ENCODE measurements around the gene USP10.

The USP10 gene, protein sequence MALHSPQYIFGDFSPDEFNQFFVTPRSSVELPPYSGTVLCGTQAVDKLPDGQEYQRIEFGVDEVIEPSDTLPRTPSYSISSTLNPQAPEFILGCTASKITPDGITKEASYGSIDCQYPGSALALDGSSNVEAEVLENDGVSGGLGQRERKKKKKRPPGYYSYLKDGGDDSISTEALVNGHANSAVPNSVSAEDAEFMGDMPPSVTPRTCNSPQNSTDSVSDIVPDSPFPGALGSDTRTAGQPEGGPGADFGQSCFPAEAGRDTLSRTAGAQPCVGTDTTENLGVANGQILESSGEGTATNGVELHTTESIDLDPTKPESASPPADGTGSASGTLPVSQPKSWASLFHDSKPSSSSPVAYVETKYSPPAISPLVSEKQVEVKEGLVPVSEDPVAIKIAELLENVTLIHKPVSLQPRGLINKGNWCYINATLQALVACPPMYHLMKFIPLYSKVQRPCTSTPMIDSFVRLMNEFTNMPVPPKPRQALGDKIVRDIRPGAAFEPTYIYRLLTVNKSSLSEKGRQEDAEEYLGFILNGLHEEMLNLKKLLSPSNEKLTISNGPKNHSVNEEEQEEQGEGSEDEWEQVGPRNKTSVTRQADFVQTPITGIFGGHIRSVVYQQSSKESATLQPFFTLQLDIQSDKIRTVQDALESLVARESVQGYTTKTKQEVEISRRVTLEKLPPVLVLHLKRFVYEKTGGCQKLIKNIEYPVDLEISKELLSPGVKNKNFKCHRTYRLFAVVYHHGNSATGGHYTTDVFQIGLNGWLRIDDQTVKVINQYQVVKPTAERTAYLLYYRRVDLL

DNA sequence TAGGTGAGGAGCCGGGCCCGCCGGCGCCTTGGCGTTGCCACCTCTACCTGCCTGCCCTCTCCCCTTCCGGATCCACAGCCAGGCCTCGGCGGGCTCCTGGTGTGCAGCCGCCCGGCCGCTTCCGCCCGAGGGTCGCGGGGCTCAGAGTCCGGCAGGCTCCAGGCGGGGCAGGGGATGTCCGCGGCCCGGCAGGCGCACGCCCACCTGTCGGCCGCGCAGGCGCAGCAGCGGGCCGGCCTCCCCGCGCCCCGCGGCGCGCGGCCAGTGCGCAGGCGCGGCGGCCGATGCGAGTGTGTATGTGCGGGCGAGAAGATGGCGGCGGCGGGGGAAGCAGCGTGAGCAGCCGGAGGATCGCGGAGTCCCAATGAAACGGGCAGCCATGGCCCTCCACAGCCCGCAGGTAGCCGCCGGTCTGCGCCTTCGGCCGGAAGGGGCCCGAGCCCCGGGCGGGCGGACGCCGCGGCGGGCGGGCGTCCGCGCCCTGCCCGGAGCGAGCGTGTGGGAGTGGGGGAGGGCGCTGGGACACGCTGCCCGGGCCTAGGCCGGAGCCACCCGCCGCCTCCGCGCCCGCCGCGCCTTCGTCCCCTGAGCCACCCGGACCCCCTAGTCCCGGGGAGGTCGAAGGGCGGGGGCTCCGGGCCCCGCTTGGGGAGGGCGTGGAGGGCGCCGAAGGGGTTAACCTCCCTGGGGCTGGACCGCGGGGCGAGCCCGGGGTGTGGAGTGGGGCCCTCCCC lies at the start of gene USP10:
Gene USP10 (plus strand): TSS at position 289 of the 734 bp plus-strand sequence. CDS start 91 bp downstream, at position 380.
- DNase-seq (ENCODE audit: low read depth) = no peak

DNA sequence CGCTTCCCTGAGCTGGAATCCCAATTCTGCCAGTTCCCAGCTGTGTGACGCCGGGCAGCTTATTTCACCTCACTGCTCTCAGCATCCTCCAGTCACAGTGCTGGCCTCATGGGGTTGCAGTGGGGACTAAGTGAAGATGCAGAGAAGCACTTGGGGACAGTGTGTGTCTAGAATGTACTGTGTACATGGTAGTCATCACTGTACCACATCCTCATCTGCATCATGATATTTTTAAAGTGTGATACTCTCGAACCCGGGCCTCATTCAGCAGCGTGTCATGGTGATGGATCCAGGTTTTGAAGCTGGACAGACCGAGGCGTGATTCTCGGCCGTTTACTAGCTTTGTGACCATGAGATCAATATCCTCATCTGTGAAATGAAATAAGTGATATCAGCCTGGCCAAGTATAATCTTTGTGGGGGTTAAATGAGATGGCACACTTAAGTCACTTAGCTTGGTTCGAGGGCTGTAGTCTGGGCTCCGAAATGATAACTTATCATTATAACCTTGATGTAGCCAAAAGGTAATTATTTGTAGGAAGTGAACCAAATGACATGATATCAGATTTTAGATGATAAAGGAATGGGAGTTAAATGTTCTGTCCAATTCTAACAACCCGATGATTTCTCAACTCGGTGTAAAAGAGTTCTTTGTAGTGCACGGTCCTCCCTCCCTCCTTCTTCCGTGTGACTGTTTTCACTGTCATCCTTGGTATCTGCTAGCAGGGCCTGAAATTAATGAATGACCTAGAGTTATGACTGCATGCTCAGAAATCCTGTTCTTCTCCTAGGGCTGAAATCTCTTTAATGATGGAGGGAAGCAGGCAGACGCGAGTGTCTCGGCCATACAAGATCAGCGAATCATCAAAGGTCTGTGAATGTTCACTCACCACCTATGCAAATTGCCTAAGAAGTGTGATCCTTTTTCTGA lies 49.5 kb upstream of the USP10 start:
- DNase-seq (ENCODE audit: low read depth) = no peak

DNA sequence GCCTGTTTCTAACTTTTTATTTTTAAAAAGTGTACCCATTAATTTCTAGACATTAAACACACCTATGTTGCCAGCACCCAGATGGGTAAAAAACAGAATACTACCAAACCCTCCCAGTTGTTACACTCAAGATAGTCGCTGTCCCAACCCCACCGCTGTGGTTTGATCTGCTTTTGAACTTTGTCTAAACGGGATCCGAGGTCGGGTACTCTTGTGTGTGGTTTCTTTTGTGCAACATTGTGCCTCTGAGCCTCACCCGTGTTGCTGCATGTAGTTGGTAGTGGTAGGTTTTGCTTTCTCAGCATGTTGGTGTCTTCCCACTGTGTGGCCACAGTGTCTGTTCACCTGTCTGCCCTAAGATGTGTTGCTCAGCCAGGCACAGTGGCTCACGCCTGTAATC lies 47.2 kb upstream of the USP10 start:
- DNase-seq (ENCODE audit: low read depth) = no peak

DNA sequence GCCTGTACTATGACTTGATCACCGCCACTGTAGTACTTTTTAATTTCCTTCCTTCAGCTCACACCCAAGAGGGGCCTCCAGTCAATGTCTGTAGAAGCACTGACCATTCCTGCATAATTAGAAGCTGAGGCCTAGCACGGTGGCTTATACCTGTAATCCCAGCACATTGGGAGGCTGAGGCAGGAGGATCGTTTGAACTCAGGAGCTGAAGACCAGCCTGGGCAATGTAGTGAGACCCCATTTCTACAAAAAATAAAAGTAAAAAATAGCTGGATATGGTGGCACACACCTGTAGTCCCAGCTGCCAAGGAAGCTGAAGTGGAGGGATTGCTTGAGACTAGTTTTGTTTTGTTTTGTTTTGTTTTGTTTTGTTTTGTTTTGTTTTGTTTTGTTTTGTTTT lies 45.6 kb upstream of the USP10 start:
- no peak for DNase-seq (ENCODE audit: low read depth)

DNA sequence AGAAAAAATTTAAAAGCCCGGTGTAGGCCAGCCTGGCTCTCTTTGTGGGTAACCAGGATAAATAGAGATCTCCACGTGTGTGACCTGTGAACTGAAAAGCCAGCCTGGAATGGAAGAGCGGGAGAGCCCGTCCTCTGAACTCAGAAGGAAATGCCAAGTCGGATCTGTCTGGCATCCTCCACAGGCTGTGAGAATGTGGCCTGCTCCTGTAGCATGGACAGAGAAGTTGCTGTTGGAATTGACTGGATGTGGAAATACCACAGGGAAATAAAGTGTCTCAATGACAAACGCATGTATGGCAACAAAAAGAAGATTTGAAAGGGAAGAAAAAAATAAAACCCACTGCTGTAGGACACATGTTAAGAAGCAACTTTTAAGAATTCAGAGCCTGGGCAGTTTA lies 44.8 kb upstream of the USP10 start:
- no peak for DNase-seq (ENCODE audit: low read depth)

DNA sequence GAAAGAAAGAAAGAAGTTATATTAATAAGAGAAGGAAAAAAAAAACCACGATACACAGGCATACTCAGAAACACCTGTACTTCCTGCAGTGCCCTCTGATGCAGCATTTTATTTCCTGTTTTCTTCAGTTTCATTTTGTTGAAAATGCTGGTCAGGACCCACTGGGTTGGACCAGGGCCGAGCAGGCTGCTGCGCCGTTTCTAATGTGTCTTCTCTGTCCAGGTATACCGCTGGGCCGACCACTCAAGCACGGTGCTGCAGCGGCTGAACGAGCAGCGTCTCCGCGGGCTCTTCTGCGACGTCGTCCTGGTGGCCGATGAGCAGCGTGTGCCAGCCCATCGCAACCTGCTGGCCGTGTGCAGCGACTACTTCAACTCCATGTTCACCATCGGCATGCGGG lies 43.2 kb upstream of the USP10 start:
- no peak for DNase-seq (ENCODE audit: low read depth)

DNA sequence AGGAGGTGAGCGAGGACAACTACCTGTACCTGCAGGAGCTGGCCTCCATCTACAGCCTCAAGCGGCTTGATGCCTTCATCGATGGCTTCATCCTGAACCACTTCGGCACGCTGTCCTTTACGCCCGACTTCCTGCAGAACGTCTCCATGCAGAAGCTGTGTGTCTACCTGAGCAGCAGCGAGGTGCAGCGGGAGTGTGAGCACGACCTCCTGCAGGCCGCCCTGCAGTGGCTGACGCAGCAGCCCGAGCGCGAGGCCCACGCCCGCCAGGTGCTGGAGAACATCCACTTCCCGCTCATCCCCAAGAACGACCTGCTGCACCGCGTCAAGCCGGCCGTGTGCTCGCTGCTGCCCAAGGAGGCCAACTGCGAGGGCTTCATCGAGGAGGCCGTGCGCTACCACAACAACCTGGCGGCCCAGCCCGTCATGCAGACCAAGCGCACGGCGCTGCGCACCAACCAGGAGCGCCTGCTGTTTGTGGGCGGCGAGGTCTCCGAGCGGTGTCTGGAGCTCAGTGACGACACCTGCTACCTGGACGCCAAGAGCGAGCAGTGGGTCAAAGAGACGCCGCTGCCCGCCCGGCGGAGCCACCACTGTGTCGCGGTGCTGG lies 42.5 kb upstream of the USP10 start:
- no peak for DNase-seq (ENCODE audit: low read depth)

DNA sequence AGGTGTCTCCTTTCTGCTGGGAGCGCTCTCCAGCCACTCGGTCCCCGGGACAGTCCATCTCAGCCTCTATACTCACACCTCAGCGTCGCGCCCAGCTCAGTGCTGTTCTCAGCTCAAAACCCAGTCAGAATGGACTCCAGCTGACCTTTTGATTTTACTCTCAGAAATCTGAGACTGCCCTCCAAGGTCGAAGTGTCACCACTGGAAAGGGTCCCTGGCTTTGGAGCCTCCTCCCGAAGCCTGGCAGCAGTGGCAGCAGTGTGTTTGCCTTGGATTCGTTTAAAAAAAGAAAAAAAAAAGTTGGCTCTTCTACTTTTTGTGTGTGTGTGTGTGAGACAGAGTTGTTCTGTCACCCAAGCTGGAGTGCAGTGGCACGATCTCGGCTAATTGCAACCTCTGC lies 41.1 kb upstream of the USP10 start:
- no peak for DNase-seq (ENCODE audit: low read depth)

DNA sequence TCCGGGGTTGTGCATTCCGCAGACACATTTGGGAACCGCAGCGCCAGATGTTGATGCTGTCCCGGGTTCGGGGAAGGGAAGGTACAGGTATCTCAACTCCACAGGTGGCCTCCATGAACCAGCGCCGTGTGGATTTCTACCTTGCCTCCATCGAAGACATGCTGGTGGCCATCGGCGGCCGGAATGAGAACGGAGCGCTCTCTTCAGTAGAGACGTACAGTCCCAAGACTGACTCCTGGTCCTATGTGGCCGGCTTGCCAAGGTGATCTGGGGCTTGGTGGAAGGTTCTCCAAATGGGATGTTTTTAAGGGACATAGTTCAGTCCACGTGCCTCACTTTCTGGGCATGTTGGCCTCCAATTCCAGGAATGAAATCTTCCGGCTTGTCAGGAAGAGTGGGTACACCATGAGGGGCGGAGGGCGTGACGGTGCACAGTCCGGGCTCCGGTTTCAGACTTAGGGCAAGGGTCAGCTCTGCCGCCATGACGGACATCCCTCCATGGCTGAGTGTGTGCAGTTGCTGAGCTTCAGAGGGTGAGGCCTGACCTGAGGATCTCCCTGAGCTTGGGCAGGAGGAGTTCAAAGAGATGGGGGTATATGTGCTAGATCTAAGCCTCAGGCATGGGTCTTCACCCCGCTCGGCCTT lies 40.0 kb upstream of the USP10 start:
- no peak for DNase-seq (ENCODE audit: low read depth)

DNA sequence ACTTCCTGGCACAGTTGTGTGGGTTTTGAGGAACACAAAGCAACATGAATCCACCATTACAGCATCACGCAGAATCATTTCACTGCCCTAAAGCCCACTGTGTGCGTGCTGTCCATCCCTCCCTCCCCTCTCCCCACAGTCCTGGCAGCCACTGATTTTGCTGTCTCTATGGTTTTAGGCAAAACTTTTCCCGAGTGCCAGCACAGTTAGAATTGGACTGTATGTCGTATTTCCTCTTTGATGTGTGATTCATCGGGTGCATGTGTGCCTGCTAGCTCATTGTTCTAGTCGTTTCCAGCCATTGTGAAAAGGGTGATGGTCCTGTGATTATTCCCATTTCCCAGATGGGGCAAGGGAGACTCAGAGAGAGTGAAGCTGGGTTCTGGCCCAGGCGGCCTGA lies 38.8 kb upstream of the USP10 start:
- DNase-seq (ENCODE audit: low read depth) = no peak

DNA sequence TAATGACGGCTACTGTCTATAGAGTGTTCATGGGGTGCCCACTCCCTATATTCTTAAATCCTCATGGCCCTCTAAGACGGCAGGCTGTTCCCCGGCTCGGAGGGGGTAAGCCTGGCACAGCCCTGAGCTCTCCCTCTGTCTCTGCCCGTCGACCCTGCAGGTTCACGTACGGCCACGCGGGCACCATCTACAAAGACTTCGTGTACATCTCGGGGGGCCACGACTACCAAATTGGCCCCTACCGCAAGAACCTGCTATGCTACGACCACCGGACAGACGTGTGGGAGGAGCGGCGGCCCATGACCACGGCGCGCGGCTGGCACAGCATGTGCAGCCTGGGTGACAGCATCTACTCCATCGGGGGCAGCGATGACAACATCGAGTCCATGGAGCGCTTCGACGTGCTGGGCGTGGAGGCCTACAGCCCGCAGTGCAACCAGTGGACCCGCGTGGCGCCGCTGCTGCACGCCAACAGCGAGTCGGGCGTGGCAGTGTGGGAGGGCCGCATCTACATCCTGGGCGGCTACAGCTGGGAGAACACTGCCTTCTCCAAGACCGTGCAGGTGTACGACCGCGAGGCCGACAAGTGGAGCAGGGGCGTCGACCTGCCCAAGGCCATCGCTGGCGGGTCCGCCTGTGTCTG lies 38.3 kb upstream of the USP10 start:
- DNase-seq (ENCODE audit: low read depth) = no peak

DNA sequence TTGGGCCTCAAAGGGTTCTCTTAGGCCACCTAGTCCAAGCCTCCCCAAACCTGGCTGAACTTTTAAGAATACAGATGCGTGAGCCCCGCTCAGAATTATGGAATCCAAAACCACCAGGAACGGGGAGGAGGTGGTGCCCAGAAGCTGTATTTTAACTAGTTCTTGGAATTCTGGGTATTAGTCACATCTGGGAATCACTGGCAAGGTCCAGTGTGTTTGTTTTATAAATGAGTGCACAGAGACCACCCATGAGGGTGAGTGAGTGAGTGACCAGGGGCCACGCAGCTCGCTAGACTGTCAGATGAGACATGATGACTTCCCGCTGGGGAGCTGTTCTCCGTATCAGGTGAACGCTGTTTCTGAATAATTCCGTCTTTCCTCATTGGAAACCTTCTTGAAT lies 37.3 kb upstream of the USP10 start:
- DNase-seq (ENCODE audit: low read depth) = no peak

DNA sequence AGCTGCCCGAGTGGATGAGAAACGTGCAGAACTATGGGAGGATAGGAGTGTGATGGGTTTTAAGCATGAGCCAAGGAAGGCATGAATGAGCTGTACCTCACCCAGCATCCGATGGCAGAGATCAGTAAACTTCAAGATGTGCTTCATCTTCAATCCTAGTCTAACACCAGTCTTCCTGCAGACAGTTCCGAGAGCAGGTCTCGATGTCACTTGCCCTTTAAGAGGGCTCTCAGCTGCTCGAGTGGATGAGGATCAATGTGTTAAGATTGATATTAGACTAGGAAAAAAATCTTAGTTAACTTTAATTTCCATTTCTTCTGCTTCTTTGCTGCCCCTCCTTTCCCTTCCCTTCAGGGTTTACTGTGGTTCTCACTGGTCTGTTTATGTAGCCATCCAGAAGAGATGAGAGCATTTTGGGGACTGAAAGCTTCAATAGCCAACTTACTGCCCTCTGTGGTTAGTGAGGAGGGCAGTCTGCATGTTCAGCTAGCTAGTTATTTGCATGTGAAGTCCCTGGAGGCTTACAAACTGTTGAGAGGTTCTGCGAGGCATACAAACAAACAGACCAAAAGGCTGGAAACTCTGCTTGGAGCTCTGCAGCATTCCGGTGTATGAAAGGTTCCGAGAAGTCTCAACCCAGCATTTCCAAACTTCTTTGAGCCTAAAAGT lies 36.2 kb upstream of the USP10 start:
- no peak for DNase-seq (ENCODE audit: low read depth)

DNA sequence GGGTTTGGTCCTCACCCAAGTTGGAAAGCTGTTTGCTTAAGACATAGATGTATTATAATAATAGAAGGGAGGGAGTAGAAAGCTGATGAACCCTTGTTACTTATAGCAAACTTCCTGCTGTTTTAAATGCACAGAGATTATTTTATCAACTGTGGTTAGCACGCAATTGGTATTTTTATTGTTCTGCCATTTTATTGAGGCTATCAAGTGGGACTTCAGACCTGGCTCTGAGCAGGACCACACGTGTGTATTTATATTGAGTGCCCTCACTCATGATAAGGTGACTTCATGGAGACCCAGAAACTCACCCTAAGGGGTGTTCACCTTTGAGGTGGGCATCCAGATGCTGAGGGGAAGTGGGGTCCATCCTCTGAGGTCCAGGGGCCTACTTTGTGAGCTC lies 34.4 kb upstream of the USP10 start:
- no peak for DNase-seq (ENCODE audit: low read depth)

DNA sequence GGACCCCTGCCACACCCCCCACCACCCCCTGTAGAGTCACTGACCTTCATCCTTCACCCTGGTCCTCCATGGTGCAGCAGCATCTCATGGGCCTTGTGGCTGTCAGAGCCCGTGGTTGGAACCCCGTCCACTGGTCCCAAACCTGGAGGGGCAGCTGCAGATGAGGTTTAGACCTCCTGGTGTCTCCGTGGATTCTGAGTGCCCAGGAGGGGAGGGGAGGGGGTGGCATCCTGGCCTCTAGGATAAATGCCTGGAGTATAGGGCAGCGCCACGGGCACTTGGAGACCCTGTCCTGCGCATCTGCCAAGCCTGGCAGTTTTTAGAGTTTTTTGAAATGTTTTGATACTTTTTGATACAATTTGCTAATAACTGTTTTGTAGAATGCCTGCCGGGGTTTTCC lies 34.0 kb upstream of the USP10 start:
- DNase-seq (ENCODE audit: low read depth) = no peak

DNA sequence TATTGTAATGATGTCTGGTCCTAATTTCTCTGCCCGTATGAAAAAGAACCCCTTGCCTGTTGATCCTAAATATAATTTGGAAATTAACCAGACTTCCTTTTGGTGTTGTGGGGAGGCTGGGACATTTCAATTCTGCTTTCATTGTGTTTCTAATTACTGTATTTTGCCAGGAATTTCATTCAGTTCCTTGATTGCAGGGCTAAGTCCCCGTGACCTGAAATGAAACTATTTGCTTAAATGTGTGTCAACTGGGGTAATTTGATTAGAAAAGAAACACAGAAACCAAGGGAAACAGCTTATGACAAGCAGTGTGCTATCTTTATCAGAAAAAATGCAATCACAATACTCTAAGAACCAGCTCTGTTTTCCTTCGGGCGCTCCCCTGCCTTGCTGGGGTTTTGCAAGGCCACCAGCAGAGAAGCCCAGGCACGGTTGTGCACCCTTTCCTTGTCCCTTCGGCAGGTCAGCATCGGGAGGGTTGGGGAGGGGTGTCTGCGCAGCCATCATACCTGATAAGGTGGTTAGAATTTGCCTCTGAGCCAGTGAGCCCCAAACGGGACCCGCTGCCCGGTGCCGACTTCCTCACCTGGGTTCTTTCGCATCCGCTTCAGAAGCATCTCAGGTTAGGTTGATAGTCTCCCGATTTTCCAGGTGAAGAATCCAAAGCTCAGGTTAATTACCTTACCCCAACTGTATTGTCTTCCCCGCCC lies 32.0 kb upstream of the USP10 start:
- DNase-seq (ENCODE audit: low read depth) = no peak

DNA sequence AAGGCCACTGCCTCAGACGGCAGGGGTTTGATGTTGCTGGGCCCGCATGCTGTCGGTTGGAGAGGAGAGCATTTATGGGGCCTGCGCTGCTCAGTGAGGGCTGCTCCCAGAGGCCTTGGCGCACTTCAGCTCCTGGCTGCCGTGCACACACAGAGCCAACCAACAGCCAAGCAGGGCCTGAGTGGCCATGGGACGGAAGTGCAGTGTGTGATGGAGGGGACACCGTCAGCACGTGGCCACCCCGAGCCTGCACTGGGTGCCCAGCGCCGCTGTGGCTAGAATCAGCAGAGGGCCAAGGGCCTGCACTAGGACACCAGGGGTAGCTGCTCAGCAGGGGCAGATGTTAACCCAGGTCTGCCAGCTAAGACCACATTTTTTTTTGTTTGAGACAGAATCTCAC lies 29.7 kb upstream of the USP10 start:
- DNase-seq (ENCODE audit: low read depth) = no peak

DNA sequence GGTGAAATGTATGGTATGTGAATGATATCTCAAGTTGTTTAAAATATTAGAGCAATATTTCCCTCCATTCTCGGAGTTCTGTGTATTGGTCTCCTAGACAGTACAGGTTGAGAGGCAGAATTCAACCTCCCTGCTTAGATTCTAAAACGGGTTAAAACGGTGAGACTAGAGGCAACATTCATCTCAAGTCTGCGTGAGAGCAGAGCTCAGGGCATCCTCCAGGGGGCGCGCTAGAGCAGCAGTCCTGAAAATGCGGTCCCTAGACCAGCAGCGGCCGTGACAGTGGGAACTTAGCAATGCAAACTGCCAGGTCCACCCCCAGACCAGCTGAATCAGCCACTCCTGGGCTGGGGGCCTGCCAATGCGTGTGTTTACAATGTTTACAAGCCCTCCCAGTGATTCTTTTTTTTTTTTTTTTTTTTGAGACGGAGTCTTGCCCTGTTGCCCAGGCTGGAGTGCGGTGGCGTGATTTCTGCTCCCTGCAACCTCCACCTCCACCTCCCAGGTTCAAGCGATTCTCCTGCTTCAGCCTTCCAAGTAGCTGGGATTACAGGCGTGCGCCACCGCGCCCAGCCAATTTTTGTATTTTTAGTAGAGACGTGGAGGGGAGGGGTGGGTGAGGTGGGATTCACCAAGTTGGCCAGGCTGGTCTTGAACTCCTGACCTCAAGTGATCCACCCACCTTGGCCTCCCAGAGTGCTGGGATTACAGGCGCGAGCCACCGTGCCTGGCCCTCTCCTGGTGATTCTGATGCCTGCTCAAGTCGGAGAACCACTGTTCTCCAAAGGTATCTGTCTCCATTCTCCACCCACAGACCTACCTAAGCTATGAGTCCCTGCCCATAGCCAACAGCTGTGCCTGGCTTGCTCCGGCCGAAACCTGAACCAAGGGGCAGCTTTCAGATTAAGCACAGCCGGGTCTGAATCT lies 27.3 kb upstream of the USP10 start:
- DNase-seq (ENCODE audit: low read depth) = peak; percentile 19

Data from HS-27A (cell line).